ENCODE data around the gene GMDS.

GMDS gene

GRCh38 chr6:1738558-1739081, 506.8 kb downstream of the GMDS start:
- no peak for DNase-seq (ENCODE audit: low read depth)

GRCh38 chr6:1737463-1738311, 507.7 kb downstream of the GMDS start:
- DNase-seq (ENCODE audit: low read depth), result no peak

- DNase-seq (ENCODE audit: low read depth), result peak; percentile 13
Measured at GRCh38 chr6:1736346-1737105, 508.9 kb downstream of the GMDS start.

- no peak for DNase-seq (ENCODE audit: low read depth)
Measured at GRCh38 chr6:1735239-1735803, 510.1 kb downstream of the GMDS start.

GRCh38 chr6:1730882-1731281, 514.5 kb downstream of the GMDS start:
- no peak for DNase-seq (ENCODE audit: low read depth)

- no peak for DNase-seq (ENCODE audit: low read depth)
Measured at GRCh38 chr6:1729750-1730140, 515.7 kb downstream of the GMDS start.

- DNase-seq (ENCODE audit: low read depth), result no peak
Measured at GRCh38 chr6:1729133-1729749, 516.2 kb downstream of the GMDS start.

GRCh38 chr6:1726341-1726768, 519.0 kb downstream of the GMDS start:
- DNase-seq (ENCODE audit: low read depth), result no peak

GRCh38 chr6:1724616-1725015, 520.8 kb downstream of the GMDS start:
- no peak for DNase-seq (ENCODE audit: low read depth)

GRCh38 chr6:1724124-1724523, 521.3 kb downstream of the GMDS start:
- no peak for DNase-seq (ENCODE audit: low read depth)

GRCh38 chr6:1722801-1723200, 522.6 kb downstream of the GMDS start:
- no peak for DNase-seq (ENCODE audit: low read depth)

- DNase-seq (ENCODE audit: low read depth), result no peak
Measured at GRCh38 chr6:1720620-1721322, 524.6 kb downstream of the GMDS start.

- DNase-seq (ENCODE audit: low read depth), result no peak
Measured at GRCh38 chr6:1719922-1720321, 525.5 kb downstream of the GMDS start.

- DNase-seq (ENCODE audit: low read depth), result no peak
Measured at GRCh38 chr6:1716868-1717267, 528.5 kb downstream of the GMDS start.

- DNase-seq (ENCODE audit: low read depth), result no peak
Measured at GRCh38 chr6:1716396-1716795, 529.0 kb downstream of the GMDS start.

GRCh38 chr6:1715336-1715735, 530.1 kb downstream of the GMDS start:
- DNase-seq (ENCODE audit: low read depth), result no peak

GRCh38 chr6:1714654-1715053, 530.8 kb downstream of the GMDS start:
- DNase-seq (ENCODE audit: low read depth), result no peak

- no peak for DNase-seq (ENCODE audit: low read depth)
Measured at GRCh38 chr6:1713016-1713600, 532.3 kb downstream of the GMDS start.

GRCh38 chr6:1712451-1712850, 533.0 kb downstream of the GMDS start:
- DNase-seq (ENCODE audit: low read depth), result no peak

GRCh38 chr6:1711136-1711535, 534.3 kb downstream of the GMDS start:
- no peak for DNase-seq (ENCODE audit: low read depth)

- no peak for DNase-seq (ENCODE audit: low read depth)
Measured at GRCh38 chr6:1709234-1709641, 536.2 kb downstream of the GMDS start.

Data from EH (cell line).